Skeletal muscle satellite cell (primary cell): Measurements from ENCODE around the gene UGCG.
A peak's percentile ranks its signal among the peaks of the same experiment; 100 is the strongest.
"Not testable (repeated sequence)": the region's sequence is repeated elsewhere in the genome, so short reads cannot be mapped to it uniquely, and the experiment has no call there.

Source experiments
- H3K27me3 ChIP-seq: 2 replicates; pipeline ENCODE4 v1.7.0; 2013; ENCODE audit warnings: low read length; ENCODE audit not compliant: control insufficient read depth, insufficient read depth
- H3K36me3 ChIP-seq: 2 replicates; pipeline ENCODE4 v1.7.0; 2013; ENCODE audit warnings: mild to moderate bottlenecking, control low read depth, low read length; ENCODE audit not compliant: insufficient read depth
- H3K4me1 ChIP-seq: 2 replicates; pipeline ENCODE4 v1.7.0; 2013; ENCODE audit warnings: low read length; ENCODE audit not compliant: control insufficient read depth, insufficient read depth
- H3K4me2 ChIP-seq: 2 replicates; pipeline ENCODE4 v1.7.0; 2013; ENCODE audit warnings: mild to moderate bottlenecking, low read length
- H3K4me3 ChIP-seq: 2 replicates; pipeline ENCODE4 v1.7.0; 2013; ENCODE audit warnings: low read length
- H3K9ac ChIP-seq: 2 replicates; pipeline ENCODE4 v1.7.0; 2013; ENCODE audit warnings: mild to moderate bottlenecking, low read depth, low read length, moderate library complexity
- H3K9me3 ChIP-seq: replicated peaks from 2 replicates; pipeline ENCODE4 v1.7.0; 2013; ENCODE audit warnings: mild to moderate bottlenecking, control low read depth, low read length

The UGCG gene

DNA sequence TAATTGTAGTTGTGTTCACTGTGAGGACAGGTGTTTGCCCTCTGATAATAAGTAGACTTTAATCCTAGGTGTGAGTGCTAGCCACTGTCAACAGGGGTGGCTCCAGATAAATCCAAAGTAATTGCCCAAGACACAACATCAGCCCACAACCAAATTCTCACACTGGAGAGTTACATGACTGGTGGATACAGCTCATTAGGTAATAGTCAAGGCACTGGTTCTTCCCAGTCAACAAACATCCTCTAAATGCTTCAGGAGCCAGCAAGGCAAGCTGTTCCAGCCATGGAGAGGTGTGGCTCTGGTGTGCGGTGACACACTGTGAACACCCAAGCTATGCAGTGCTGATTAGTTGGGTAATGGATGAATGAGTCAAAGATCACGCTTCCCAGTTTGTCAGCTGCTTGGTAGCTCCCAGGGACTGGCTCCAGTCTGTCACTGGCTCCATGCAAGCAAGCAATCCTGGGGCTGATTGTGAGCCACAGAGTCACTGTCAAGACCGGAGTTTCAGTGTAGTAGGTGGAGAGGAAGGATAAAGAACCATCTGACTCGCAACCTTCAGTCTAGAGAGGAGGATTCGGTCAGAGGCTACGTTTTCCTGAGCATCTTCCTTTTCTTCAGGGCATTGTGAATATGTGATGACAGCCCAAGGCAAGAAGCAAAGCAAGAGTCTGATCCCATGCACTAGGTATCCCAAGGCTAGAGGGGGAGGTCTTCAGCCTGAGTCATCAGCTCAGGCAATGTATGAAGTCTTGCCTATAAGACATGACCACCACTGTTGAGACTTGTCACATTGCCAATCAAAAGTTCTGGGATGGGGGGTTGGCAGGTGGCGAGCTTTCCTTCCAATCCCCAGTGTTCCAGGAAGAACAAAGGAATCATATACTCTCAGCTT is 63.1 kb downstream of the UGCG start:
- Histone ChIP-seq H3K27me3 (no peaks in the 10 kb centered on the region), H3K4me3 (peak overlapping the region; percentile 7), H3K4me1 (peaks cover 48% of the 10 kb centered on the region), H3K4me2 (peak overlapping the region; percentile 40), H3K36me3 (no peaks in the 10 kb centered on the region), H3K9me3 (no peaks in the 10 kb centered on the region), H3K9ac (peak overlapping the region; percentile 86)

DNA sequence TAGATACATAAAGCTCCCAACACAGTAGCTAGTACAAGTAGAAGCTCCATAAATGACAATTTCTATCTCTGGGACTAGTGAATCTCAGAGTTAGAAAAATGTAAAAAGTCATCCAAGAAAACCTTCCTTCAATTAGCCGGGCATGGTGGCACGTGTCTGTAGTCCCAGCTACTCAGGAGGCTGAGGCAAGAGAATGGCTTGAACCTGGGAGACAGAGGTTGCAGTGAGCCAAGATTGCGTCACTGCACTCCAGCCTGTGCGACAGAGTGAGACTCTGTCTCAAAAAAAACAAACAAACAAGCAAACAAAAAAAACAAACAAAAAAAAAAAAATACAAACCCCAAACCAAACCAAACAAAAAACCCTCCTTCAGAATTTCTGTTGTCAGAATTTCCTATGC is 63.9 kb downstream of the UGCG start:
- H3K9me3 ChIP-seq, H3K4me2 ChIP-seq, H3K4me3 ChIP-seq, H3K27me3 ChIP-seq, H3K36me3 ChIP-seq: not testable (repeated sequence)
- peaks cover 55% of the 10 kb centered on the region for H3K4me1 ChIP-seq
- H3K9ac ChIP-seq, result peak overlapping the region; percentile 86

DNA sequence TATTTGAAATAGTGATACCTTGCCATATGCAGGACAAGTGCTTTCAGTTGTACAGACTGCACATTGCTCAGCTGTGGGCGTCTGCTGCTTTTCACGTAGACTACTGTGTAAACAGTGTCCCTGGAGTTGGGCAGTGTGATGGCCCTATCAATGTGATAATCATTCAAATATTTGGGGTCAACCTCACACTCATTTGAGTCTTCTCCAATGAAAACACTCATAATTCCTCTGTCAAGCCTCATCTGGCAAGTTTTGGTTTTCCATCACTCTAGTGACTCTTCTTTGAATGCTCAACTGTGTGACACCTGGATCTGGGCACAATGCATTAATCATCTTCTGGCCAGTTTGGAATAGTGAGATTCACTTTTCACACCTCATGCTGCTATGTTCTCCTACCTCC is 64.4 kb downstream of the UGCG start:
- no peaks in the 10 kb centered on the region for H3K36me3 ChIP-seq
- peak overlapping the region; percentile 0 for H3K4me2 ChIP-seq
- H3K9me3 ChIP-seq, result no peaks in the 10 kb centered on the region
- H3K4me1 ChIP-seq, result peaks cover 59% of the 10 kb centered on the region
- H3K4me3 ChIP-seq, result no peak overlapping the region
- H3K9ac ChIP-seq, result peak overlapping the region; percentile 86
- H3K27me3 ChIP-seq, result no peaks in the 10 kb centered on the region

DNA sequence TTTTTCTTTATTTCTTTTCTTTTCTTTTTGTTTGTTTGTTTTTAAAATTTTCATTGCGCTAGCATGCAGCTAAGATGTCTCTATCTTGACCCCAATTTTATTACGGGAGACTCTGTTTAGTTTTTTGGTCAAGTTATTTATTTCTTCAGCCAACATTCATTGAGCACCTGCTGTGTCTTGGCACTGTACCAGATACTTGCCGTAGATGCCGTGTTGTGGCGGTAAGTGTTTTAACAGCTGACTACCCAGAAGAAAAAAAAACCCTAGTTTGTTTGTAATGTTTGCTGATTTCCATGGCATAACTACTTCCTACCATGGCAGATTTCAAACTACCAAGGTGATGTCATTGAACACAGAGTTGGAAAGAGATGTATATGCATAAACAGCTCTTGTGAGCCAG is 65.0 kb downstream of the UGCG start:
- no peaks in the 10 kb centered on the region for H3K36me3 ChIP-seq
- no peaks in the 10 kb centered on the region for H3K27me3 ChIP-seq
- H3K9ac ChIP-seq, result peak overlapping the region; percentile 86
- H3K4me1 ChIP-seq, result peaks cover 63% of the 10 kb centered on the region
- H3K9me3 ChIP-seq, result no peaks in the 10 kb centered on the region
- H3K4me3 ChIP-seq, result no peak overlapping the region
- no peak overlapping the region for H3K4me2 ChIP-seq

DNA sequence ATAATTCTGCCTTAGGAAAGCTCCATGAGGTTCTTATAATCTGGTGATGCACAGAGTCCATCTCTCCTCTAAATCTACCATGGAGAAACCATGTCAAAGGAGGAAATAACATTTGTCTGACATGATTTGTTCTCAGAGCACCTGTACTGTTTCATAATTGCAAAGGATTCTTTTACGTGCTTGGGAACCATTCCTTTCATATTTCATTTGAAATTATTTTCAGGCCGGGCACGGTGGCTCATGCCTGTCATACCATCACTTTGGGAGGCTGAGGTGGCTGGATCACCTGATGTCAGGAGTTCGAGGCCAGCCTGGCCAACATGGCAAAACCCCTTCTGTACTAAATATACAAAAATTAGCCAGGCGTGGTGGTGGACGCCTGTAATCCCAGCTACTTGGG is 65.4 kb downstream of the UGCG start:
- Histone ChIP-seq H3K4me3 (no peak overlapping the region), H3K9me3 (no peaks in the 10 kb centered on the region), H3K36me3 (no peaks in the 10 kb centered on the region), H3K9ac (no peak overlapping the region), H3K4me2 (no peak overlapping the region), H3K27me3 (no peaks in the 10 kb centered on the region), H3K4me1 (peaks cover 68% of the 10 kb centered on the region)

DNA sequence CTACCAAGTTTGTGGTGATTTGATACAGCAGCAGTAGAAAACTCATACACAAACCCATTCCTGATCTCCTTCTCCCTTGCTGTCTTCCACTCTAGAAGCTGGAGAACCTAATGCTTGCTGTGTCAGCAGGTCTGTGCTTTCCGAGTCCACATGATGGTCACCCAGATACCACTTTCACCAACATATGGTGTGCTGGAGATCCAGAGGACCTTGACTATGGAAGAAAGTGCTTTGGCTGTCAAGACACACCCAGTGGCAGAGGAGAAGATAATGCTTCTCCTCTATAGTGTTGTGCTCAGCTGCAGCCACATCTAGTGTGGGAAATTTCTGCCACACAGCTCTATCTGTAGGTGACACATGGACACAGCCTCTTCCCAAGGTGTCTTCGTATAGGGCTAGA is 67.4 kb downstream of the UGCG start:
- peaks cover 54% of the 10 kb centered on the region for H3K4me1 ChIP-seq
- H3K27me3 ChIP-seq, result no peaks in the 10 kb centered on the region
- no peak overlapping the region for H3K4me3 ChIP-seq
- no peak overlapping the region for H3K9ac ChIP-seq
- H3K4me2 ChIP-seq, result no peak overlapping the region
- no peaks in the 10 kb centered on the region for H3K36me3 ChIP-seq
- no peaks in the 10 kb centered on the region for H3K9me3 ChIP-seq

DNA sequence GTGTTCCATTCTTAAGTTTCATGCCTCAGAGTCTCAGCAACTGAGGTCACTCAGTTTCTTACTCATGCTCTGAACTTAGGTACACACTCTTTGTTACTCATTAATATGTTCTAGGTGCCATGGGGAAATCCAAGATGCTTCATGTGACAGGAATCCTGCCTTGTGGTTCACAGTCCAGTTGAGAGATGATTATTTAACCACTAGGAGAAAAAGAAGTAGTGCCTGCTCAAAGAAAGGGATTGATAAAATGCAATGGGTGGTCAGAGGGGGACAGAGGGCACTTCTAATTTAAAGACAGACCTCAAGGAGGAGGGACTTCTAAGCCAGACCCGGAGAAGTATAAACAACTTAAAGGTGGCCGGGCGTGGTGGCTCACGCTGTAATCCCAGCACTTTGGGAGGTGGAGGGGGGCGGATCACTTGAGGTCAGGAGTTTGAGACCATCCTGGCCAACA is 69.0 kb downstream of the UGCG start:
- H3K9me3 ChIP-seq, result no peaks in the 10 kb centered on the region
- H3K36me3 ChIP-seq, result no peaks in the 10 kb centered on the region
- H3K9ac ChIP-seq, result peak overlapping the region; percentile 66
- no peaks in the 10 kb centered on the region for H3K27me3 ChIP-seq
- peaks cover 38% of the 10 kb centered on the region for H3K4me1 ChIP-seq
- peak overlapping the region; percentile 39 for H3K4me2 ChIP-seq
- no peak overlapping the region for H3K4me3 ChIP-seq

DNA sequence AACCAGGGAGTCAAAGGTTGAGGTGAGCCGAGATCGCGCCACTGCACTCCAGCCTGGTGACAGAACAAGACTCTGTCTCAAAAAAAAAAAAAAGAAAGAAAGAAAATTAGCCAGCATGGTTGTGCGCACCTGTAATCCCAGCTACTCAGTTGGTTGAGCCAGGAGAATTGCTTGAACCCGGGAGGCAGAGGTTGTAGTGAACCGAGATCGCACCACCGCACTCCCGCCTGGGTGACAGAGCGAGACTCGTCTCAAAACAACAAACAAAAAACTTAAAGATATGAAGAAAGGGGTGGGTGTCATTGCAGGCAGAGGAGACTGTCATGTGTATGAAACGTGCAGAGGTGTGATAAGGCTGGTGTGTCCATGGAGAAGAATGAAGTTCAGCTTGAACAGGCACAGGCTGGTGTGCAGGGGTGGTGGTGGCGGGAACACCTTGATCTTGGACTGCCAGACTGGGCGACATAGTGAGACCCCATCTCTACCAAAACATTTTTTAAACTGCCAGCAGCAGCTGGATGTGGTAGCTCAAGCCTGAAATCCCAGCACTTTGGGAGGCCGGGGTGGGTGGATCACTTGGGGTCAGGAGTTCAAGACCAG is 69.6 kb downstream of the UGCG start:
- Histone ChIP-seq H3K36me3 (no peaks in the 10 kb centered on the region), H3K9me3 (no peaks in the 10 kb centered on the region), H3K27me3 (no peaks in the 10 kb centered on the region), H3K9ac (peak overlapping the region; percentile 60), H3K4me1 (peaks cover 32% of the 10 kb centered on the region), H3K4me3 (no peak overlapping the region), H3K4me2 (no peak overlapping the region)

DNA sequence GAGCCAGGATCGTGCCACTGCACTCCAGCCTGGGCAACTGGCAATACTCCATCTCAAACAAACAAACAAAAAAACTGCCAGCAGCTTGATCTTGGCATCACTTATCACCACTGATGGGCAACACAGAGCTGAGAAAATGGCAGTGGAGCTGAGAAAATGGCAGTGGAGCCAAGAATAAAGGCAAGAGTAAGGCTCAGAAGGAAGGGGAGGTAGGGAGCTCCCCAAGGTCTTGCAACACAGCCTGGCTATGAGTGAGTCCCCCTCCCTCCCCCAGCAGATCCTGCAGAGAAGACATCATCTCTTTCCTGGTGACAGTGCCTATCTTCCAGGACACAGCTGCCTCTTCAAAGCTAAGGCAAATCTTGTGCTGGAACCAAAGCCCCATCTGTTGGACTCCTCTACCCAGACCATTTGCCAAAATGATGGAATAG is 70.3 kb downstream of the UGCG start:
- Histone ChIP-seq H3K4me2 (no peak overlapping the region), H3K9me3 (no peaks in the 10 kb centered on the region), H3K27me3 (no peaks in the 10 kb centered on the region), H3K9ac (no peak overlapping the region), H3K36me3 (no peaks in the 10 kb centered on the region), H3K4me3 (no peak overlapping the region), H3K4me1 (peaks cover 26% of the 10 kb centered on the region)

DNA sequence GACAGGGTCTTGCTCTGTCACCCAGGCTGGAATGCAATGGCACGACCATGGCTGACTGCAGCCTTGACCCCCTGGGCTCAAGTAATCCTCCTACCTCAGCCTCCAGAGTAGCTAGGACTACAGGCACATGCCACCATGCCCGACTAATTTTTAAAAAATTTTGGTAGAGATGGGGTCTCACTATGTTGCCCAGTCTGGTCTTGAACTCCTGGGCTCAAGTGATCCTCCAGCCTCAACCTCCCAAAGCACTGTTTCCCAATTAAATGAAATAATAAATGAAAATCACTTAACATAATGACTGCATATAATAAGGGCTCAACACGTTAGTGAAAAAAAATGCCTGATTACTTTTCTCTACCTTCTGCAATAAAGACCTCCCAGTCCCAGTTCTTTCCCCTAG is 71.0 kb downstream of the UGCG start:
- no peaks in the 10 kb centered on the region for H3K27me3 ChIP-seq
- peaks cover 22% of the 10 kb centered on the region for H3K4me1 ChIP-seq
- H3K36me3 ChIP-seq, result no peaks in the 10 kb centered on the region
- no peak overlapping the region for H3K4me2 ChIP-seq
- no peak overlapping the region for H3K9ac ChIP-seq
- H3K4me3 ChIP-seq, result no peak overlapping the region
- H3K9me3 ChIP-seq, result no peaks in the 10 kb centered on the region

DNA sequence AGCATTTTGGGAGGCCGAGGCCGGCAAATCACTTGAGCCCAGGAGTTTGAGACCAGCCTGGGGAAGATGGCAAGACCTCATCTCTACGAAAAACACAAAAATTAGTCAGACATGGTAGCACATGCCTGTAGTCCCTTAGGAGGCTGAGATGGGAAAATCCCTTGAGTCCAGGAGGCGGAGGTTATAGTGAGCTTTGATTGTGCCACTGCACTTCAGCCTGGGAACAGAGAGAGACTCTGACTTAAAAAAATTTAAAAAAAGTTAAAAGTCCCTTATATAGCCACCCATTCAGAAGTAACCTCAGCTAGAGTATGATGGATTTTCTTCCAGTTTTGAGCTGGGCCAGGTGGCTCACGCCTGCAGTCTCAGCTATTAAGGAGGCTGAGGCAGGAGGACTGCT is 72.4 kb downstream of the UGCG start:
- H3K4me1 ChIP-seq, result peaks cover 27% of the 10 kb centered on the region
- no peak overlapping the region for H3K4me3 ChIP-seq
- no peaks in the 10 kb centered on the region for H3K27me3 ChIP-seq
- H3K9me3 ChIP-seq, result no peaks in the 10 kb centered on the region
- H3K4me2 ChIP-seq, result no peak overlapping the region
- no peak overlapping the region for H3K9ac ChIP-seq
- no peaks in the 10 kb centered on the region for H3K36me3 ChIP-seq

DNA sequence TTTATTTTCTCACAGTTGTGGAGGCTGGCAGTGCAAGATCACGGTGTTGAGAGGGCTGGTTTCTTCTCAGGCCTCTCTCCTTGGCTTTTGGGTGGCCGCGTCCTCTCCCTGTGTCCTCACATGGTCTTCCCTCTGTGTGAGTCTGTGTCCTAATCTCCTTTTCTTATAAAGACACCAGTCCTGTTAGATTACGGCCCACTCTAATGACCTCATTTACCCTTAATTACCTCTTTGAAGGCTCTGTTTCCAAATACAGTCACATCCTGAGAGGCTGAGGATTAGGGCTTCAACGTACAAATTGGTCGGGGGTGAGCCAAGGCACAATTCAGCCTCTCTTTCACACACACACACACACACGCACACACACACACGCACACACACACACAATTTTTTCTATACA is 73.0 kb downstream of the UGCG start:
- Histone ChIP-seq H3K4me3 (no peak overlapping the region), H3K9ac (no peak overlapping the region), H3K36me3 (no peaks in the 10 kb centered on the region), H3K4me1 (peaks cover 33% of the 10 kb centered on the region), H3K9me3 (no peaks in the 10 kb centered on the region), H3K27me3 (no peaks in the 10 kb centered on the region), H3K4me2 (no peak overlapping the region)
